IMR-90 (cell line): ENCODE measurements around the gene PTGES. TPM values are rescaled to one million over a fixed set of nuclear protein-coding genes. Genes with fewer than 3 reads are reported as not detected.

Source experiments
- ATAC-seq: fragments of 200-7000 bp; cut with Tn5 transposase; 2 replicates; pipeline ENCODE4 v1.9.1; 2020; ENCODE audit warnings: low read depth, mild to moderate bottlenecking, moderate library complexity
- BruUV-seq: library from RNA; stranded (reverse); fragments of 400-500 nt; replicated peaks from 2 replicates; lab custom pipeline; 2021; lab: Mats Ljungman, UMichigan
- CTCF ChIA-PET: fragments of 300-600 bp; formaldehyde crosslinking; extraction: SDS; loops from one replicate; lab custom pipeline; 2021; ENCODE audit warnings: antibody characterized with exemption; lab: Yijun Ruan, JAX
- POLR2A ChIA-PET: fragments of 300-600 bp; sonication (Branson Sonifier 250); formaldehyde crosslinking; loops from one replicate; lab custom pipeline; 2022; ENCODE audit warnings: antibody characterized with exemption; ENCODE audit not compliant: unreplicated experiment; lab: Charles Lee
- DNase-seq: peaks from one replicate; pipeline ENCODE4 v3.0.0; 2013
- H2AFZ ChIP-seq: replicated peaks from 2 replicates; pipeline ENCODE3; 2013; ENCODE audit warnings: low read length, mild to moderate bottlenecking; ENCODE audit not compliant: poor library complexity
- H2AK5ac ChIP-seq: 2 replicates; pipeline ENCODE4 v1.6.1; 2013; ENCODE audit warnings: low read depth, low read length, inconsistent platforms
- H2AK9ac ChIP-seq: replicated peaks from 2 replicates; pipeline ENCODE3; 2013; ENCODE audit warnings: mild to moderate bottlenecking, low read depth, low read length, moderate library complexity; ENCODE audit not compliant: poor library complexity
- H2BK120ac ChIP-seq: 2 replicates; pipeline ENCODE4 v1.6.1; 2013; ENCODE audit warnings: low read depth, low read length, inconsistent platforms
- H2BK15ac ChIP-seq: 3 replicates; pipeline ENCODE4 v1.6.1; 2013; ENCODE audit warnings: low read depth, low read length, inconsistent platforms
- H2BK20ac ChIP-seq: 2 replicates; pipeline ENCODE4 v1.6.1; 2013; ENCODE audit warnings: low read depth, mild to moderate bottlenecking, inconsistent platforms, low read length, moderate library complexity
- H2BK5ac ChIP-seq: 2 replicates; pipeline ENCODE4 v1.6.1; 2013; ENCODE audit warnings: mild to moderate bottlenecking, low read depth, low read length, inconsistent platforms; ENCODE audit not compliant: poor library complexity, severe bottlenecking
- H3K14ac ChIP-seq: replicated peaks from 2 replicates; pipeline ENCODE4 v1.6.1; 2013; ENCODE audit warnings: low read depth, low read length, inconsistent platforms
- H3K18ac ChIP-seq: 2 replicates; pipeline ENCODE4 v1.6.1; 2013; ENCODE audit warnings: low read depth, low read length, control low read depth
- H3K23ac ChIP-seq: 2 replicates; pipeline ENCODE4 v1.6.1; 2013; ENCODE audit warnings: low read depth, low read length, inconsistent platforms
- H3K27ac ChIP-seq: 2 replicates; pipeline ENCODE4 v1.5.1; 2013; ENCODE audit warnings: mild to moderate bottlenecking, control low read depth, low read length; ENCODE audit not compliant: insufficient read depth
- H3K27me3 ChIP-seq: 2 replicates; pipeline ENCODE4 v1.6.1; 2013; ENCODE audit warnings: low read length; ENCODE audit not compliant: control insufficient read depth, insufficient read depth
- H3K36me3 ChIP-seq: 2 replicates; pipeline ENCODE4 v1.6.1; 2013; ENCODE audit warnings: low read length, mixed read lengths; ENCODE audit not compliant: control insufficient read depth, insufficient read depth
- H3K4ac ChIP-seq: 2 replicates; pipeline ENCODE4 v1.6.1; 2013; ENCODE audit warnings: low read depth, low read length, inconsistent platforms
- H3K4me1 ChIP-seq: 2 replicates; pipeline ENCODE4 v1.6.1; 2013; ENCODE audit warnings: low read length, mixed read lengths; ENCODE audit not compliant: control insufficient read depth, insufficient read depth
- H3K4me2 ChIP-seq: 2 replicates; pipeline ENCODE4 v1.6.1; 2013; ENCODE audit warnings: low read depth, mild to moderate bottlenecking, control low read depth, low read length, moderate library complexity
- H3K4me3 ChIP-seq: 2 replicates; pipeline ENCODE4 v1.5.1; 2013; ENCODE audit warnings: low read depth, mild to moderate bottlenecking, control low read depth, low read length, moderate library complexity; ENCODE audit not compliant: insufficient read depth
- H3K56ac ChIP-seq: 2 replicates; pipeline ENCODE4 v1.6.1; 2013; ENCODE audit warnings: low read length, inconsistent platforms; ENCODE audit not compliant: insufficient read depth; ENCODE audit errors: extremely low read depth
- H3K79me1 ChIP-seq, 2 experiments: 2 replicates each; pipeline ENCODE4 v1.6.1; 2013; ENCODE audit warnings: low read length in 2 of 2, inconsistent platforms in 1 of 2, low read depth in 1 of 2
- H3K9ac ChIP-seq: 2 replicates; pipeline ENCODE4 v1.6.1; 2013; ENCODE audit warnings: low read depth, low read length, control low read depth
- H3K9me1 ChIP-seq: 2 replicates; pipeline ENCODE4 v1.6.1; 2013; ENCODE audit warnings: low read length, inconsistent platforms; ENCODE audit not compliant: insufficient read depth
- H3K9me3 ChIP-seq: 2 replicates; pipeline ENCODE4 v1.6.1; 2013; ENCODE audit warnings: low read length; ENCODE audit not compliant: control insufficient read depth, insufficient read depth
- H4K20me1 ChIP-seq: 2 replicates; pipeline ENCODE4 v1.6.1; 2013; ENCODE audit warnings: low read length, inconsistent platforms; ENCODE audit not compliant: insufficient read depth
- H4K5ac ChIP-seq: 2 replicates; pipeline ENCODE4 v1.6.1; 2013; ENCODE audit warnings: mild to moderate bottlenecking, low read depth, low read length, control low read depth
- H4K8ac ChIP-seq, 2 experiments: 2 replicates each; pipeline ENCODE4 v1.6.1; 2013; ENCODE audit warnings: low read depth in 2 of 2, low read length in 2 of 2, control low read depth in 1 of 2, inconsistent platforms in 1 of 2
- H4K91ac ChIP-seq: 2 replicates; pipeline ENCODE4 v1.6.1; 2013; ENCODE audit warnings: low read depth, low read length, inconsistent platforms; ENCODE audit not compliant: insufficient read depth
- BHLHE40 ChIP-seq: fragments of 150-350 bp; IDR thresholded peaks from 2 replicates; pipeline ENCODE4 v1.6.1; 2016; ENCODE audit warnings: mild to moderate bottlenecking, low read depth, low read length
- CEBPB ChIP-seq: IDR thresholded peaks from 2 replicates; pipeline ENCODE4 v1.6.1; 2012; ENCODE audit warnings: low read depth, low read length, improper control_type of control experiment
- CHD1 ChIP-seq: IDR thresholded peaks from 2 replicates; pipeline ENCODE4 v1.6.1; 2012; ENCODE audit warnings: low read depth, low read length, improper control_type of control experiment
- CTCF ChIP-seq: conservative IDR thresholded peaks from 2 replicates; pipeline ENCODE4 v1.5.1; 2012; ENCODE audit warnings: mild to moderate bottlenecking, low read depth, low read length, improper control_type of control experiment
- ELK1 ChIP-seq: fragments of 150-350 bp; IDR thresholded peaks from 2 replicates; pipeline ENCODE4 v1.6.1; 2016; ENCODE audit warnings: low read depth, mild to moderate bottlenecking, low read length, moderate library complexity, borderline replicate concordance
- FOS ChIP-seq: fragments of 150-350 bp; IDR thresholded peaks from 2 replicates; pipeline ENCODE4 v1.6.1; 2016; ENCODE audit warnings: low read depth, low read length
- MAZ ChIP-seq: IDR thresholded peaks from 2 replicates; pipeline ENCODE4 v1.6.1; 2012; ENCODE audit warnings: low read depth, mild to moderate bottlenecking, low read length, improper control_type of control experiment, moderate library complexity, borderline replicate concordance
- MXI1 ChIP-seq: IDR thresholded peaks from 2 replicates; pipeline ENCODE4 v1.6.1; 2012; ENCODE audit warnings: low read depth, mild to moderate bottlenecking, low read length, moderate library complexity, borderline replicate concordance
- NFE2L2 ChIP-seq: fragments of 150-350 bp; IDR thresholded peaks from 2 replicates; pipeline ENCODE4 v1.6.1; 2016; ENCODE audit warnings: low read depth, mild to moderate bottlenecking, low read length
- POLR2A ChIP-seq: IDR thresholded peaks from 2 replicates; pipeline ENCODE4 v1.6.1; 2012; ENCODE audit warnings: mild to moderate bottlenecking, low read depth, low read length
- RAD21 ChIP-seq: IDR thresholded peaks from 2 replicates; pipeline ENCODE4 v1.6.1; 2012; ENCODE audit warnings: low read length, improper control_type of control experiment
- RCOR1 ChIP-seq: IDR thresholded peaks from 2 replicates; pipeline ENCODE4 v1.6.1; 2012; ENCODE audit warnings: mild to moderate bottlenecking, low read length, improper control_type of control experiment; ENCODE audit not compliant: insufficient replicate concordance
- RFX5 ChIP-seq: IDR thresholded peaks from 2 replicates; pipeline ENCODE4 v1.8.0; 2012; ENCODE audit warnings: low read depth, mild to moderate bottlenecking, low read length, moderate library complexity
- SMC3 ChIP-seq: fragments of 150-350 bp; IDR thresholded peaks from 2 replicates; pipeline ENCODE4 v1.6.1; 2016; ENCODE audit warnings: low read depth, mild to moderate bottlenecking, antibody characterized with exemption, low read length, moderate library complexity
- WGBS, 2 experiments: methylation state at CpG; one replicate each; pipeline versions ENCODE4 v1.1.5 to v1.1.7; 2013; ENCODE audit warnings: missing lambda C conversion rate in 2 of 2; ENCODE audit not compliant: insufficient read length in 1 of 2; ENCODE audit errors: extremely low coverage in 2 of 2; 5-methylcytosine and 5-hydroxymethylcytosine counted together
- dilution Hi-C: fragments of 300-500 bp; cut with HindIII; formaldehyde crosslinking; loops from one replicate; pipeline ENCODE4 v1.14.3; 2018; ENCODE audit warnings: low sequenced_read_pairs; ENCODE audit not compliant: unreplicated experiment
- in situ Hi-C: fragments of 300-500 bp; cut with MboI; formaldehyde crosslinking; loops from 3 replicates; pipeline ENCODE4 v1.14.3; 2019; ENCODE audit warnings: low sequenced_read_pairs, inconsistent platforms, mixed read lengths
- intact Hi-C: fragments of 100-400 bp; cut with micrococcal nuclease; formaldehyde crosslinking; loops from 2 replicates; pipeline ENCODE4 v1.10.0; 2022
- polyA plus RNA-seq, 3 experiments: library from polyadenylated mRNA; depleted of rRNA; stranded (reverse); fragments of >200 nt; gene quantifications; 2 replicates each; pipeline ENCODE4 v1.2.3, GENCODE V29; 2012; ENCODE audit warnings: low replicate concordance in 1 of 3
- total RNA-seq: library from RNA; depleted of rRNA; stranded (reverse); fragments of >200 nt; gene quantifications from 2 replicates; pipeline ENCODE4 v1.2.3, GENCODE V29; 2012

PTGES gene
- total and polyA plus RNA-seq, 2 of the 4 experiments (the other 2 are of a cell fraction): 3.2 to 6.3 TPM

GRCh38 chr9:129751841-129752801 is 721 bp downstream of the PTGES start:
- Histone ChIP-seq H3K4ac (peak overlapping the region; percentile 58), H3K27ac (no peak overlapping the region), H3K9me1 (no peaks in the 10 kb centered on the region; the same call in 1 of the 2 replicates), H3K9ac (peak overlapping the region; percentile 38), H2AK9ac (peak overlapping the region; percentile 60), H3K4me3 (peak overlapping the region; percentile 31), H2BK20ac (peak overlapping the region; percentile 27; the same call in 1 of the 2 replicates), H3K27me3 (0 out of 2 replicates have a peak, but pooled peaks cover 3% of the 10 kb centered on the region), H2BK5ac (no peak overlapping the region), H2AFZ (peak overlapping the region; percentile 93), H2BK15ac (peak overlapping the region; percentile 50; the same call in 2 of the 3 replicates), H4K91ac (peak overlapping the region; percentile 50), H3K56ac (no peak overlapping the region), H3K79me1 (peaks cover 0 to 3% of the 10 kb centered on the region in 2 experiments; a peak in 2 of 4 replicates), H3K4me2 (peak overlapping the region; percentile 70), H3K9me3 (no peaks in the 10 kb centered on the region), H2BK120ac (peak overlapping the region; percentile 22; the same call in 1 of the 2 replicates), H4K5ac (peak overlapping the region; percentile 3; the same call in 1 of the 2 replicates), H2AK5ac (peak overlapping the region; percentile 78), H3K23ac (0 out of 2 replicates have a peak overlapping the region, but pooled peaks have one; percentile 63), H3K4me1 (peaks cover 17% of the 10 kb centered on the region), H3K36me3 (peaks cover 4% of the 10 kb centered on the region), H3K18ac (0 out of 2 replicates have a peak overlapping the region, but pooled peaks have one; percentile 10), H4K20me1 (0 out of 2 replicates have a peak, but pooled peaks cover 3% of the 10 kb centered on the region), H3K14ac (peak overlapping the region; percentile 77), H4K8ac (peak overlapping the region; percentile 22 to 75; a peak in 2 of 4 replicates)
- WGBS, 2 experiments: 50% methylated on average over 8 of the region's 31 CpGs; no CpG with 5 or more reads in 1 of the 2 experiments
- ChIA-PET POLR2A (interaction anchor here (1.3 kb wide), 1 partner anchor 9 kb away, joined by 3 read pairs; no protein-coding TSS in a partner anchor), CTCF (no interaction called here)
- in situ Hi-C loops (no loop called here), intact Hi-C loops (no loop called here), dilution Hi-C loops (no loop called here)
- DNase-seq (no peak), ATAC-seq (peak; percentile 12)
- BruUV-seq: no TSS peak
- no peak for TF ChIP-seq MXI1
- TF ChIP-seq BHLHE40: no peak
- no peak for TF ChIP-seq CEBPB
- TF ChIP-seq MAZ: no peak
- TF ChIP-seq RAD21: no peak
- no peak for TF ChIP-seq FOS
- TF ChIP-seq RFX5: no peak
- TF ChIP-seq CHD1: no peak
- TF ChIP-seq CTCF: no peak
- no peak for TF ChIP-seq RCOR1
- no peak for TF ChIP-seq ELK1
- TF ChIP-seq NFE2L2: no peak
- no peak for TF ChIP-seq POLR2A
- TF ChIP-seq SMC3: no peak
